HG03066 (cell line): ENCODE results near the gene TTC21B.
"Not testable (repeated sequence)": the region's sequence is repeated elsewhere in the genome, so short reads cannot be mapped to it uniquely, and the experiment has no call there.

Experiments used
- ATAC-seq: cut with Tn5 transposase; IDR thresholded peaks from one replicate; pipeline ENCODE4 v1.9.1; 2021; ENCODE audit warnings: low read depth; ENCODE audit not compliant: unreplicated experiment

TTC21B gene

DNA sequence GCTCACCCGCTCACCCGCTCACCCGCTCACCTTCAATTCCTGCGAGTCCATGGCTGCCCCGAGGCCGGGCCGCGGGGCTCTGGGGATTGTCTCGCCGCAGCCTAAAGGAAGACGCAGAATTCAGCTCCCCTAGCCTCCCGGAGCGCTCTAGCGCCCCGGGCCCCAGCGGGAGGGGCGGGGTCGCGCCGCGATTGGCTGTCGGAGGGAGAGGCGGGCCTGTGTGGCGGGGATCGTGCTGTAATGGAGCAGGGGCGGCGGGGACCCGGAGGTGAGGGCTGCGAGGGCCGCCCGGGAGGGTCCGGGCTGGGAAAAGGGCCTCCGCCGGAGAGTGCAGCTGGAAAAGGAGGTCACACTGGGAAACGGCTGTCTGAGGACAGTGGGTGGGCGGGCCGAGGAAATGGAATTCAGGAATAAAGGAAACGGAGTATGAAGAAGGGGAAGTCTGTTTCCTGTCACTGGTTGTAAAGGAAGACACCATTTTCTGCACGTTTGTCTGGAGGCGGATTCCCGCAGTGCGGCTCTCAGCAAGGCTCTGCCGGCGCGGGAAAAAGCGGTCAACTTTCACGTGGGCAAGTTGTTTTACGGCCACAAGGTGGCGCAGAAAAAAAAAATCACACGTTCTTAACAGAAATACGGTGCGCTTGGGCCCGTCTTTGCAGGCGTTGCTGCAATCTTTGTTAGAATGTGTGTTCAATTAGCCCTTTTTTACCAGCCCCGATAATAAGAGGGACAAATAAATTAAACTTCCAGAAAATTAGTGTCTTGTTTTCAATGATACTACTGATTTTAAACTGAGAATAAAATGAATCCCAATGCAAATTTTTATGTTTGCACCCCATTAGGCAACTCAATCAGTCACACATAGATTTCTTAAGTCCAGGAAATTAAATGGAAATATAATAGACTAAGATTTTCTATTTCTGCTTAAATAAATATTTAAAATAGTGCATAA lies at the start of gene TTC21B:
TSS of gene TTC21B (minus strand) at position 122 of the 952 bp plus-strand sequence. CDS start at position 51, 71 bp downstream.
- peak; percentile 95 for ATAC-seq

DNA sequence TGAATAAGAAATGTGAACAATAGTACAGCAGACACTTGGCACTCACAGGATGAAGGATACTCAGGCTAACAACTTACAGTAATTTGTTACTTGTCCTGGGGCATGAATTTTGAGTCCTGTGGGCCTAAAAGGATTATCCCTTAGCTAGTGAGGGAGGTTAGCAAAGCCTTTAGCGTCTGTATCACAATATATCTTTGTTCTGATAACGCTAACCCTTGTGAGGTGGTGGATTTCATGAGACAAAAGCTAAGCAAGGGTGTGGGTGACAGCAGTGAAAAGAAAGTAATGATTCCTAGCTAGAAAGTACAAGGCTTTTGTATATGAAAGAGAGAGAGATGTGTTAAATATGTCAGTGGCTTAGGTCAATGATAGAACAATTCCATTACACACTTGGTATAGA lies 46.8 kb upstream of the TTC21B start:
- no peak for ATAC-seq

GRCh38 chr2:165990846-165991245 lies 37.3 kb upstream of the TTC21B start:
- ATAC-seq, result no peak

- no peak for ATAC-seq
These were observed 36.3 kb upstream of the TTC21B start for GRCh38 chr2:165989851-165990250.

DNA sequence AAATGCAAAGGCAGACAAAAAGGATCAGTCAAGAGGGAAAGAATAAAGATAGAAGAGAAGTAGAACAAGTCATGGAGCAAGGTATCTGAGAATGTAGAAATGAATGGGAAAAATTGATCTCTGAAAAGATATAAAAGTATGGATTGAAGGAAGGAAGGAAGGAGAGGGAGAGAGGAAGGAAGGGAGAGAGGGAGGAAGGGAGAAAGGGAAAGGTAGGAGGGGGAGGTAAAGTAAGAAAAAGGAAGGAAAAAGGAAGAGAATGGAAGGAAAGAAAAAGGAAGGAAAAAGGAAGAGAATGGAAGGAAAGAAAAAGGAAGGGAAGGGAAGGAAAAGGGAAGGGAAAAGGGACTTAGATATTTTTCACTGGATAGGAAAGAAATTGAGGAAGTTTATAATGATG lies 31.5 kb upstream of the TTC21B start:
- ATAC-seq, result no peak

- ATAC-seq, result not testable (repeated sequence)
These were observed 18.6 kb upstream of the TTC21B start for GRCh38 chr2:165972161-165972560.

DNA sequence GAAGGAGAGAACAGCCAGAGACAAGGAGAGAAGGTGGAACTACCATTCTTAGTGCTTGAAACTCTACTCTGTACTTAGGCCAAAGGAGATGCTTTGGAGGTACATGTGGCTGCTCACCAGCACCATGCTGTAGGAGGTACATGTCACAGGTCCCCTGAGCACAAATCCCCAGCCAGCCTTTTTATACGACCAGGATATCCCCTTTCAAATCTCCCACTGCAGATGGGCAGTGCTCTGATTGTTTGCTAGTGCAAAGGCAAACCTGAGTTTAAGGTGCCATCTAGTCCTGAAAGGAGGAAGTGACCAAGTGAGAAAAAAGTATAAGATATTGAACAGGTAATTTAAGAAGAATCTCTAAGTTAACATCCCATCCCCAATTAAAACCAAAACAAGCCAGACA lies 17.1 kb upstream of the TTC21B start:
- ATAC-seq, result no peak

GRCh38 chr2:165969227-165969626 lies 15.7 kb upstream of the TTC21B start:
- no peak for ATAC-seq

DNA sequence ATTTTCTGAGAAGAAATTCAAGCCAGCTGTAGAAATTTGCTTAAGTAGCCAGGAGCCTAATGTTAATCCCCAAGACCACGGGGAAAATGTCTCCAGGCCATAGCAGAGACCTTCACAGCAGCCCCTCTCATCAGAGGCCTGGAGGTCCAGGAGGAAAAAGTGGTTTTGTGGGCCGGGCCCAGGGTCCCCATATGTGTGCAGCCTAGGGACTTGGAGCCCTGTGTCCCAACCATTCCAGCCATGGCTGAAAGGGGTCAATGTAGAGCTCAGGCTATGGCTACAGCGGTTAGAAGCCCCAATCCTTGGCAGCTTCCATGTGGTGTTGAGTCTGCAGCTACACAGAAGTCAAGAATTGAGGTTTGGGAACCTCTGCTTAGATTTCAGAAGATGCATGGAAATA lies 14.2 kb upstream of the TTC21B start:
- no peak for ATAC-seq

DNA sequence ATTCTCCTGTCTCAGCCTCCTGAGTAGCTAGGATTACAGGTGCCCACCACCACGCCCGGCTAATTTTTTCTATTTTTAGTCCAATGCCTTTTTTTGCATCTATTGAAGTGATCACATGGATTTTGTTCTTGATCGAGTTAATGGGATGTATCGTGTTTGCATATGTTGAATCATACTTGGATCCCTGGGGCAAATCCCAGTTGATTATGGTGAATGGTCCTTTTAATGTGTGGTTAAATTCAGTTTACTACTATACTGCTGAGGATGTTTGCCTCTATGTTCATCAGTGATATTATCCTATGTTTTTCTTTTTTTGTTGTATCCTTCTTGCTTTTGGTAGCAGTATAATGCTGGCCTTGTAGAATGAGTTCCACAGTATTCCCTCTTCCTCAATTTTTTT lies 8.2 kb upstream of the TTC21B start:
- no peak for ATAC-seq

GRCh38 chr2:165959371-165959770 lies 5.8 kb upstream of the TTC21B start:
- ATAC-seq, result no peak

DNA sequence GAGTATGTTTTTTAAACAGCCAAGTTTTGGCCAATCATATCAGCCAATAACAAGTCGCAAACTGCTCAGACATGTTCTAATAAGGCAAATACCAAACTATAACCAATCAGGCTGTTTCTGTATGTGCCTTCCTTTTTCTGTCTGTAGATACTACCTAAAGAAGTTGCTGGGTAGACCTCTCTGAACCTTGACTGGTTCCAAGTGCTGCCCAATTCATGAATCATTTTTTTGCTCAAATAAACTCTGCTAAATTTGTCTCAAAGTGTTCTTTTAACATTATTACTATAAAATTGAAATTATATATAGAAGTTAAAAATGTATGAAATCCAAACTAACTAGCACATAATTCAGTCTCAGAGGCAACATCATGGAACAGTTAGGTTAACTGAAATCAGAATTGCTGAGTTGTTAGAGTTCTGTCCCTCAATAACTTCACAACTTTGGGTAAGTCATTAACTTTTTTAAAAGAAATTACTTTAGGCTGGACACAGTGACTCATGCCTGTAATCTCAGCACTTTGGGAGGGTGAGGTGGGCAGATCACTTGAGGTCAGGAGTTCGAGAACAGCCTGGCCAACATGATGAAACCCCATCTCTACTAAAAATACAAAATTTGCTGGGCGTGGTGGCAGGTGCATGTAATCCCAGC lies 4.9 kb upstream of the TTC21B start:
- no peak for ATAC-seq

GRCh38 chr2:165957030-165957675 lies 3.6 kb upstream of the TTC21B start:
- ATAC-seq, result no peak

GRCh38 chr2:165953306-165953654 lies 296 bp downstream of the TTC21B start:
- ATAC-seq, result peak; percentile 40

- no peak for ATAC-seq
These were observed 800 bp downstream of the TTC21B start for GRCh38 chr2:165952741-165953211.

- ATAC-seq, result no peak
These were observed 1.5 kb downstream of the TTC21B start for GRCh38 chr2:165952085-165952484.

DNA sequence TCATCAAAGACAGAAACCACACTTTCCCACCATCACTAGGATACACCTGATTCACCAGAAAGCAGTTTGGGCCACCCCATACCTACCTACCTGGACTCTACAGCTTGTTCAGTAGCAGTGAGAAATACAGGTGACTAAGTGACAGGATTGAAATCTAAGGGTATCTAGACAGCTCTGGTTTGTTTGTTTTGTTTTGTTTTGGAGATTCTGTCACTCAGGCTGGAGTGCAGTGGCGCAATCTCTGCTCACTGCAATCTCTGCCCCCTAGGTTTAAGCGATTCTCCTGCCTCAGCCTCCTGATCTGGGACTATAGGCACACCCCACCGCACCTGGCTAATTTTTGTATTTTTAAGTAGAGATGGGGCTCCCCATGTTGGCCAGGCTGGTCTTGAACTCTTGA lies 3.1 kb downstream of the TTC21B start:
- ATAC-seq, result no peak

DNA sequence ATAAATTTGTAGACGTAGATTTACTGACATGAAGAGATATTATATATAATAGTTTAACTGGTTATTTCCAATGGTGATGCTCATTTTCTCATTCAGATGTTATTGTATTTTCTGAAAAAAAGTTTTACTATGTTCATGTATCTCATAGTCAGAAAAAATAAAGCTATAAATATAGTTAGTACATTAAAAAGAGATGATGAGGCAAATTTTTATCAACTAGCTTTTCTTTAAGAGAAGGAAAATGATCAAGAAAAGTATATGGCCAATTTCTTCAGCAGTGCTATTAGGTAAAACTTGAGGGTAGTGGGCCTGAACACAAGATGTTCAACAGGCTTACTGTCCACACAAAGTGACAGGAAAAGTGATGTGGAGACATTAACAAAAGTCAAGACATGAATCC lies 11.7 kb downstream of the TTC21B start:
- no peak for ATAC-seq

DNA sequence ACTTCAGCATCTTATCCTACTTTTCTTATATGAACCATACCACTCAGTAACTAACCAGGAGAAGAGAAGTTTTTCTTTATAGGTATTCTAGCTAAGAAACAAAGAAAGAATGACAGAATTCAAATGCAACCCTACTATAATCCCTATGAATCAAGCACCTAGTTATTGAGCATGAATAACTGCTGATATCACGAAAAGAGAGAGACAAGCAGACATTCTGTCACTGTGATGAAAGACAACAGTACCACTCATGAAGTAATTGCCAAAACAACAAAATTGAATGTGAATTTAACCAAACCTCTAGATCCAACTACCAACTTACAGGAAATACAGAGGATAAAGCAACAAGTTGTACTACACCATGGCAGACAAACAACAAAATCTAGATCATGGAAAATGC lies 15.3 kb downstream of the TTC21B start:
- no peak for ATAC-seq

GRCh38 chr2:165933211-165933910 lies 20.2 kb downstream of the TTC21B start:
- no peak for ATAC-seq

DNA sequence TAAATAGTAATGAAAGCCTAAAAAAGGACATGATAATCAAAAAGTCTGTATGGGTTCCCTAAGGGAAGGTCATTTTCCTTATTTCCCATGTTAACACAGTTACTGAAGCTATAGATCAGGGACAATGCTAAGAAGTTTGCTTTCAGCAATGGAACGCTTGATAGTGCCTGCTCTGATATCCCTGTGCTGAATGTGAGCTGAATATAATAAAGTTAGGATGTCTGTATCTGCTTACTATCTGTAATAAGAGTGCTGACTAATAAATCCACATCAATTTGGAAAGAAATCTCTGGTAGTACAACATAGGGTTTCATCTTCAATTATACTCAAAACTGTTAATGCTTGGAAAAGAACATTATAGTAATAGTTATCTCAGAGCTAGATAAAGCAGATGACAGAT lies 25.8 kb downstream of the TTC21B start:
- ATAC-seq, result no peak
